HepG2 (cell line): ENCODE data around the gene LRRC27. TPM values are rescaled to one million over a fixed set of nuclear protein-coding genes. Genes with fewer than 3 reads are reported as not detected.

Experiments
- CENPX ChIP-seq: sonication (generic); formaldehyde crosslinking; IDR thresholded peaks from 2 replicates; pipeline ENCODE4 v1.9.0; 2021; ENCODE audit warnings: mild to moderate bottlenecking, missing genetic modification reagents, moderate library complexity
- GABPB1 ChIP-seq: IDR thresholded peaks from 2 replicates; pipeline ENCODE4 v1.6.1; 2016; ENCODE audit warnings: mild to moderate bottlenecking, missing genetic modification reagents, moderate library complexity, missing compliant biosample characterization
- GTF2F1 ChIP-seq: fragments of 150-350 bp; IDR thresholded peaks from 2 replicates; pipeline ENCODE4 v1.6.1; 2014; ENCODE audit warnings: low read length
- MEIS2 ChIP-seq: sonication (generic); formaldehyde crosslinking; IDR thresholded peaks from 2 replicates; pipeline ENCODE4 v1.9.0; 2021; ENCODE audit warnings: mild to moderate bottlenecking, missing genetic modification reagents
- NRL ChIP-seq: sonication (generic); formaldehyde crosslinking; IDR thresholded peaks from 2 replicates; pipeline ENCODE4 v1.5.0; 2020; ENCODE audit warnings: missing genetic modification reagents, mild to moderate bottlenecking, moderate library complexity, borderline replicate concordance
- POLR2A ChIP-seq, 2 experiments: IDR thresholded peaks; 2 replicates each; pipeline ENCODE4 v1.6.1; 2011; ENCODE audit warnings: low read depth in 2 of 2, low read length in 2 of 2, mild to moderate bottlenecking in 1 of 2, moderate library complexity in 1 of 2; ENCODE audit not compliant: insufficient read depth in 1 of 2
- RAD21 ChIP-seq: fragments of 450-650 bp; formaldehyde crosslinking; IDR thresholded peaks from 2 replicates; pipeline ENCODE4 v1.5.0; 2020; ENCODE audit warnings: mild to moderate bottlenecking
- TGIF2 ChIP-seq: IDR thresholded peaks from 2 replicates; pipeline ENCODE4 v1.6.1; 2016; ENCODE audit warnings: control low read depth, missing compliant biosample characterization
- ZNF205 ChIP-seq: IDR thresholded peaks from 2 replicates; pipeline ENCODE4 v1.6.1; 2018; ENCODE audit warnings: missing biosample characterization, missing genetic modification reagents
- ZNF496 ChIP-seq: sonication (generic); formaldehyde crosslinking; IDR thresholded peaks from 2 replicates; pipeline ENCODE4 v1.8.1; 2023; ENCODE audit warnings: mild to moderate bottlenecking, moderate library complexity, missing genetic modification reagents; ENCODE audit not compliant: insufficient replicate concordance
- ZNF530 ChIP-seq: sonication (generic); formaldehyde crosslinking; IDR thresholded peaks from 2 replicates; pipeline ENCODE4 v1.5.0; 2020; ENCODE audit warnings: low read depth, mild to moderate bottlenecking, missing genetic modification reagents
- ZNF589 ChIP-seq: sonication (generic); formaldehyde crosslinking; conservative IDR thresholded peaks from 2 replicates; pipeline ENCODE4 v1.8.0; 2022; ENCODE audit warnings: mild to moderate bottlenecking, moderate library complexity, missing genetic modification reagents
- ZNF614 ChIP-seq: IDR thresholded peaks from 2 replicates; pipeline ENCODE4 v1.6.1; 2018; ENCODE audit warnings: missing biosample characterization, missing genetic modification reagents, inconsistent platforms, borderline replicate concordance
- ZNF615 ChIP-seq: sonication (generic); formaldehyde crosslinking; IDR thresholded peaks from 2 replicates; pipeline ENCODE4 v1.5.0; 2020; ENCODE audit warnings: mild to moderate bottlenecking, missing genetic modification reagents, borderline replicate concordance
- ZNF629 ChIP-seq: sonication (generic); formaldehyde crosslinking; conservative IDR thresholded peaks from 2 replicates; pipeline ENCODE4 v1.5.0; 2020; ENCODE audit warnings: missing genetic modification reagents
- polyA plus RNA-seq, 8 experiments: library from polyadenylated mRNA; depleted of rRNA in 3 of 8; stranded (reverse) in 7 of 8; unstranded in 1 of 8; fragments of >200 nt; fragmentation: Illumina TruSeq in 4 of 8; extraction: Trizol in 4 of 8; gene quantifications; 2 replicates each; pipeline versions ENCODE4 v1.2.1 to v1.2.3, GENCODE V29; 2011 to 2016; ENCODE audit warnings: low read depth in 4 of 8, missing spikeins in 1 of 8, mixed read lengths in 1 of 8; ENCODE audit not compliant: insufficient read depth in 1 of 8
- total RNA-seq, 5 experiments: library from RNA; depleted of rRNA; stranded (reverse); fragments of >200 nt; fragmentation: Illumina TruSeq; extraction: Trizol; gene quantifications; 2 replicates each; pipeline ENCODE4 v1.2.3, GENCODE V29; 2016; ENCODE audit warnings: low read depth in 1 of 5
- TF ChIP-seq, protein P1 (sequence below): sonication (generic); formaldehyde crosslinking; IDR thresholded peaks from 2 replicates; pipeline ENCODE4 v1.5.0; 2020; ENCODE audit warnings: missing genetic modification reagents
- TF ChIP-seq, protein P2 (sequence below): sonication (generic); formaldehyde crosslinking; IDR thresholded peaks from 2 replicates; pipeline ENCODE4 v1.4.0; 2020; ENCODE audit warnings: missing genetic modification reagents, borderline replicate concordance
- TF ChIP-seq, protein P3 (sequence below): sonication (generic); formaldehyde crosslinking; IDR thresholded peaks from 2 replicates; pipeline ENCODE4 v1.9.0; 2021; ENCODE audit warnings: missing genetic modification reagents, mild to moderate bottlenecking, borderline replicate concordance
- TF ChIP-seq, protein P4 (sequence below): IDR thresholded peaks from 2 replicates; pipeline ENCODE4 v1.6.1; 2016; ENCODE audit warnings: missing biosample characterization, missing genetic modification reagents, low read depth

The LRRC27 gene
- total and polyA plus RNA-seq, 2 of the 13 experiments (the other 11 are each of a cell fraction or from before 2014, with no cell fraction given) = 4.2 to 4.6 TPM

DNA sequence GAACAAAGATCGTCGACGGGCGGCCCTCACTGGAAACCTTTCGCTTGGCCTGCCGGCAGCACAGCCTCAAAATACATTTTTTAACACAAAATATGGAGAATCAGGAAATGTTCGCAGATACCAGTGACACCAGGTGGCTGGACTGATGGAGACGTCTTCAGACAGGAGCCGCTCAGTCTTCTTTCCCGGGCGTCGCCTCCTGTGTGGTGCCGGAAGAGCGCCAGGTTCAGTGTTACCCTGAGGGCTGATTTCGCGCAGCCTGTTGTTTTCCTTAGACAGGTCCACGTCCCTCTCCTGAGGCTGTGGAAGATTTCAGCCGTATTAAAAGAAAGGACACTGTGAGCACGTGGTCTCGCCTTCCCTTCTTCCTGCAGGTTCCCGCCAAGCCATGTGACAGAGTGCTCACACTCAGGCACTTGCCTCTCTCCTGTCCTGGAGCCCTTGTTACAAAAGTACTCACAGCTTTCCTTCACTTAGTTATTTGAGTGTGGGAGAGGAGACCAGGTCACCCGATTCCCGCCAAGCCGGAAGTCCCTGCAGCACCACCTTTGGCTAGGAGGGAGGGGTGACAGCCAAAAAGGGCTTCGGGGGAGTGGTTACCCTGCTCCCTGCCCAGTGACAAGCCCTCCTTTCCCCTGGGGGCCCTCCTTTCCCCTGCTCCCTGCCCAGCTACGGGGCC lies 43.3 kb downstream of the LRRC27 start (continued):
- TF ChIP-seq RAD21 (CRISPR knock-in tag) (no peak), ZNF614 (CRISPR knock-in tag) (no peak), ZNF205 (CRISPR knock-in tag) (no peak), GABPB1 (CRISPR knock-in tag) (peak; percentile 22; the same call in 1 of the 2 replicates), GTF2F1 (no peak), POLR2A (IDR thresholded peaks at IDR 0.05; ENCODE audit: insufficient read depth in 1 of 2, low read depth in 2 of 2, low read length in 2 of 2) (no peak), ZNF615 (CRISPR knock-in tag) (no peak), ZNF629 (CRISPR knock-in tag) (no peak), ZNF530 (CRISPR knock-in tag) (no peak), ZNF589 (CRISPR knock-in tag) (no peak), CENPX (CRISPR knock-in tag) (no peak), MEIS2 (CRISPR knock-in tag) (no peak), TGIF2 (CRISPR knock-in tag) (no peak), NRL (no peak), ZNF496 (CRISPR knock-in tag) (no peak)
- TF ChIP-seq, protein P1, sequence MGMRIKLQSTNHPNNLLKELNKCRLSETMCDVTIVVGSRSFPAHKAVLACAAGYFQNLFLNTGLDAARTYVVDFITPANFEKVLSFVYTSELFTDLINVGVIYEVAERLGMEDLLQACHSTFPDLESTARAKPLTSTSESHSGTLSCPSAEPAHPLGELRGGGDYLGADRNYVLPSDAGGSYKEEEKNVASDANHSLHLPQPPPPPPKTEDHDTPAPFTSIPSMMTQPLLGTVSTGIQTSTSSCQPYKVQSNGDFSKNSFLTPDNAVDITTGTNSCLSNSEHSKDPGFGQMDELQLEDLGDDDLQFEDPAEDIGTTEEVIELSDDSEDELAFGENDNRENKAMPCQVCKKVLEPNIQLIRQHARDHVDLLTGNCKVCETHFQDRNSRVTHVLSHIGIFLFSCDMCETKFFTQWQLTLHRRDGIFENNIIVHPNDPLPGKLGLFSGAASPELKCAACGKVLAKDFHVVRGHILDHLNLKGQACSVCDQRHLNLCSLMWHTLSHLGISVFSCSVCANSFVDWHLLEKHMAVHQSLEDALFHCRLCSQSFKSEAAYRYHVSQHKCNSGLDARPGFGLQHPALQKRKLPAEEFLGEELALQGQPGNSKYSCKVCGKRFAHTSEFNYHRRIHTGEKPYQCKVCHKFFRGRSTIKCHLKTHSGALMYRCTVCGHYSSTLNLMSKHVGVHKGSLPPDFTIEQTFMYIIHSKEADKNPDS = no peak
- TF ChIP-seq, protein P2, sequence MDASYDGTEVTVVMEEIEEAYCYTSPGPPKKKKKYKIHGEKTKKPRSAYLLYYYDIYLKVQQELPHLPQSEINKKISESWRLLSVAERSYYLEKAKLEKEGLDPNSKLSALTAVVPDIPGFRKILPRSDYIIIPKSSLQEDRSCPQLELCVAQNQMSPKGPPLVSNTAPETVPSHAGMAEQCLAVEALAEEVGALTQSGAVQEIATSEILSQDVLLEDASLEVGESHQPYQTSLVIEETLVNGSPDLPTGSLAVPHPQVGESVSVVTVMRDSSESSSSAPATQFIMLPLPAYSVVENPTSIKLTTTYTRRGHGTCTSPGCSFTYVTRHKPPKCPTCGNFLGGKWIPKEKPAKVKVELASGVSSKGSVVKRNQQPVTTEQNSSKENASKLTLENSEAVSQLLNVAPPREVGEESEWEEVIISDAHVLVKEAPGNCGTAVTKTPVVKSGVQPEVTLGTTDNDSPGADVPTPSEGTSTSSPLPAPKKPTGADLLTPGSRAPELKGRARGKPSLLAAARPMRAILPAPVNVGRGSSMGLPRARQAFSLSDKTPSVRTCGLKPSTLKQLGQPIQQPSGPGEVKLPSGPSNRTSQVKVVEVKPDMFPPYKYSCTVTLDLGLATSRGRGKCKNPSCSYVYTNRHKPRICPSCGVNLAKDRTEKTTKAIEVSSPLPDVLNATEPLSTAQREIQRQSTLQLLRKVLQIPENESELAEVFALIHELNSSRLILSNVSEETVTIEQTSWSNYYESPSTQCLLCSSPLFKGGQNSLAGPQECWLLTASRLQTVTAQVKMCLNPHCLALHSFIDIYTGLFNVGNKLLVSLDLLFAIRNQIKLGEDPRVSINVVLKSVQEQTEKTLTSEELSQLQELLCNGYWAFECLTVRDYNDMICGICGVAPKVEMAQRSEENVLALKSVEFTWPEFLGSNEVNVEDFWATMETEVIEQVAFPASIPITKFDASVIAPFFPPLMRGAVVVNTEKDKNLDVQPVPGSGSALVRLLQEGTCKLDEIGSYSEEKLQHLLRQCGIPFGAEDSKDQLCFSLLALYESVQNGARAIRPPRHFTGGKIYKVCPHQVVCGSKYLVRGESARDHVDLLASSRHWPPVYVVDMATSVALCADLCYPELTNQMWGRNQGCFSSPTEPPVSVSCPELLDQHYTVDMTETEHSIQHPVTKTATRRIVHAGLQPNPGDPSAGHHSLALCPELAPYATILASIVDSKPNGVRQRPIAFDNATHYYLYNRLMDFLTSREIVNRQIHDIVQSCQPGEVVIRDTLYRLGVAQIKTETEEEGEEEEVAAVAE (CRISPR knock-in tag) = no peak
- TF ChIP-seq, protein P3, sequence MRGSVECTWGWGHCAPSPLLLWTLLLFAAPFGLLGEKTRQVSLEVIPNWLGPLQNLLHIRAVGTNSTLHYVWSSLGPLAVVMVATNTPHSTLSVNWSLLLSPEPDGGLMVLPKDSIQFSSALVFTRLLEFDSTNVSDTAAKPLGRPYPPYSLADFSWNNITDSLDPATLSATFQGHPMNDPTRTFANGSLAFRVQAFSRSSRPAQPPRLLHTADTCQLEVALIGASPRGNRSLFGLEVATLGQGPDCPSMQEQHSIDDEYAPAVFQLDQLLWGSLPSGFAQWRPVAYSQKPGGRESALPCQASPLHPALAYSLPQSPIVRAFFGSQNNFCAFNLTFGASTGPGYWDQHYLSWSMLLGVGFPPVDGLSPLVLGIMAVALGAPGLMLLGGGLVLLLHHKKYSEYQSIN (CRISPR knock-in tag) = no peak
- TF ChIP-seq, protein P4, sequence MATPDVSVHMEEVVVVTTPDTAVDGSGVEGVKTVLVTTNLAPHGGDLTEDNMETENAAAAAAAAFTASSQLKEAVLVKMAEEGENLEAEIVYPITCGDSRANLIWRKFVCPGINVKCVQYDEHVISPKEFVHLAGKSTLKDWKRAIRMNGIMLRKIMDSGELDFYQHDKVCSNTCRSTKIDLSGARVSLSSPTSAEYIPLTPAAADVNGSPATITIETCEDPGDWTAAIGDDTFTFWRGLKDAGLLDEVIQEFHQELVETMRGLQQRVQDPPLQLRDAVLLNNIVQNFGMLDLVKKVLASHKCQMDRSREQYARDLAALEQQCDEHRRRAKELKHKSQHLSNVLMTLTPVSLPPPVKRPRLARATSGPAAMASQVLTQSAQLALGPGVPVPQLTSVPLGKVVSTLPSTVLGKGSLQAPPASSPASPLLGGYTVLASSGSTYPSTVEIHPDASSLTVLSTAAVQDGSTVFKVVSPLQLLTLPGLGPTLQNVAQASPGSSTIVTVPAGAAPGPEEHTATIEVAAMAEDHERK (CRISPR knock-in tag) = no peak
